Parathyroid adenoma (tissue), 2 donors: ENCODE data around the gene PSEN1.
A peak's percentile ranks its signal among the peaks of the same experiment; 100 is the strongest.

Experiments used
- H2AFZ ChIP-seq: fragments of 300-600 bp; sonication (generic); one replicate; pipeline ENCODE4 v1.7.0; 2017; ENCODE audit warnings: antibody characterized with exemption, mild to moderate bottlenecking
- H3K27ac ChIP-seq: fragments of 300-600 bp; sonication (generic); one replicate; pipeline ENCODE4 v1.7.0; 2017
- H3K27me3 ChIP-seq: fragments of 300-600 bp; sonication (generic); one replicate; pipeline ENCODE4 v1.7.0; 2017; ENCODE audit warnings: low read length; ENCODE audit not compliant: control insufficient read depth, insufficient read depth
- H3K36me3 ChIP-seq: fragments of 300-600 bp; sonication (generic); one replicate; pipeline ENCODE4 v1.7.0; 2017; ENCODE audit warnings: low read length; ENCODE audit not compliant: control insufficient read depth, insufficient read depth
- H3K4me1 ChIP-seq: fragments of 300-600 bp; sonication (generic); one replicate; pipeline ENCODE4 v1.7.0; 2017; ENCODE audit warnings: control low read depth
- H3K4me2 ChIP-seq: fragments of 300-600 bp; sonication (generic); one replicate; pipeline ENCODE4 v1.7.0; 2017; ENCODE audit warnings: low read length
- H3K4me3 ChIP-seq: fragments of 300-600 bp; sonication (generic); one replicate; pipeline ENCODE4 v1.7.0; 2017; ENCODE audit warnings: low read depth, low read length
- H3K79me2 ChIP-seq: fragments of 300-600 bp; sonication (generic); one replicate; pipeline ENCODE4 v1.7.0; 2017; ENCODE audit warnings: control low read depth
- H3K9ac ChIP-seq: fragments of 300-600 bp; sonication (generic); one replicate; pipeline ENCODE4 v1.7.0; 2017; ENCODE audit warnings: mild to moderate bottlenecking
- H3K9me3 ChIP-seq: fragments of 300-600 bp; sonication (generic); one replicate; pipeline ENCODE4 v1.7.0; 2017; ENCODE audit warnings: low read length; ENCODE audit not compliant: control insufficient read depth
- TF ChIP-seq, protein P1 (sequence below): fragments of 300-600 bp; sonication (generic); IDR thresholded peaks from one replicate; pipeline ENCODE4 v1.7.0; 2017; ENCODE audit warnings: antibody characterized with exemption, mild to moderate bottlenecking
- donor health status: primary hyperparathyroidism.

PSEN1 gene

DNA sequence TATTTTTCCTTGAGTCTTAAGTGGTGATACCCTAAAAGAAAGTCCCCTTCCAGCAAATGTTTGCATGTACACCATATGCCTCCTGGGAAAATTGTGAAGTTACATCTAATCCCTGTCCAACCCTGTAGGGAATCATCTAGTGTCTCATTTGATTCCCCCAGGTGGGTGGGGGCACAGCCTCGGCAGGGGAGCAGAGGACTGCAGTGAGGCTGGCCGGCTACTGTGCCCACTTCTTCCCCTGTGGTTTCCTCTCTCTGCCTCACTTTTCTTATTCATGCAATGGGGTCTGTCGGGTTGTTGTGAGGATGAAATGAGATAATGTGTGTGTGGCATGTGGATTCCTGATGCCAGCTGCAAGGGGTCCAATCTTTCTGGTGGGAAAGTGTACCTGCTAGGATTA lies 107.0 kb downstream of the PSEN1 start:
- H3K9me3 ChIP-seq, result no peaks in the 10 kb centered on the region
- no peaks in the 10 kb centered on the region for H3K27me3 ChIP-seq
- H3K27ac ChIP-seq, result no peak overlapping the region
- no peaks in the 10 kb centered on the region for H3K36me3 ChIP-seq
- H3K79me2 ChIP-seq, result no peaks in the 10 kb centered on the region
- no peaks in the 10 kb centered on the region for H3K4me1 ChIP-seq
- TF ChIP-seq, protein P1, sequence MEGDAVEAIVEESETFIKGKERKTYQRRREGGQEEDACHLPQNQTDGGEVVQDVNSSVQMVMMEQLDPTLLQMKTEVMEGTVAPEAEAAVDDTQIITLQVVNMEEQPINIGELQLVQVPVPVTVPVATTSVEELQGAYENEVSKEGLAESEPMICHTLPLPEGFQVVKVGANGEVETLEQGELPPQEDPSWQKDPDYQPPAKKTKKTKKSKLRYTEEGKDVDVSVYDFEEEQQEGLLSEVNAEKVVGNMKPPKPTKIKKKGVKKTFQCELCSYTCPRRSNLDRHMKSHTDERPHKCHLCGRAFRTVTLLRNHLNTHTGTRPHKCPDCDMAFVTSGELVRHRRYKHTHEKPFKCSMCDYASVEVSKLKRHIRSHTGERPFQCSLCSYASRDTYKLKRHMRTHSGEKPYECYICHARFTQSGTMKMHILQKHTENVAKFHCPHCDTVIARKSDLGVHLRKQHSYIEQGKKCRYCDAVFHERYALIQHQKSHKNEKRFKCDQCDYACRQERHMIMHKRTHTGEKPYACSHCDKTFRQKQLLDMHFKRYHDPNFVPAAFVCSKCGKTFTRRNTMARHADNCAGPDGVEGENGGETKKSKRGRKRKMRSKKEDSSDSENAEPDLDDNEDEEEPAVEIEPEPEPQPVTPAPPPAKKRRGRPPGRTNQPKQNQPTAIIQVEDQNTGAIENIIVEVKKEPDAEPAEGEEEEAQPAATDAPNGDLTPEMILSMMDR, result no peak
- no peak overlapping the region for H3K9ac ChIP-seq
- H3K4me3 ChIP-seq, result no peak overlapping the region
- H2AFZ ChIP-seq, result no peak overlapping the region
- H3K4me2 ChIP-seq, result no peak overlapping the region

DNA sequence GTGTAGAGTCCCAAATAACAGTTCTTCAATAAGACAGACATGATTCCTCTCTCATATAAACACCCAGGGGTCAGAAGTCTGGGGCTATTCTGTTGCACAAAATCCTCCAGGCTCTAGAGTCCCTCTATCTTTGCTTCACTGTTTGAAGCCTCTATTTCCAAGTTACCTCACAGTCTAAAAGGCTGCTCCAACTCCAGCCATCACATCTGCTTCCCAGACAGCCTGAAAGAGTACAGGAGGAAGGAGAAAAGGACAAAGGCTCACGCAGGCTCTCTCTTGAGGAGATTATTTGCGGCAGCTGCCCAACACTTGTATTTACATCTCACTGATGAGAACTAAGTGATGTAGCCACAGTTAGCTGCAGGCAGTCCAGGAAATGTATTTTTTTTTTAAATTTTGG lies 107.4 kb downstream of the PSEN1 start:
- TF ChIP-seq, protein P1, result no peak
- Histone ChIP-seq H3K4me3 (no peak overlapping the region), H3K27ac (no peak overlapping the region), H3K4me1 (no peaks in the 10 kb centered on the region), H3K79me2 (no peaks in the 10 kb centered on the region), H3K9ac (no peak overlapping the region), H3K9me3 (no peaks in the 10 kb centered on the region), H3K36me3 (no peaks in the 10 kb centered on the region), H2AFZ (no peak overlapping the region), H3K4me2 (no peak overlapping the region), H3K27me3 (no peaks in the 10 kb centered on the region)

DNA sequence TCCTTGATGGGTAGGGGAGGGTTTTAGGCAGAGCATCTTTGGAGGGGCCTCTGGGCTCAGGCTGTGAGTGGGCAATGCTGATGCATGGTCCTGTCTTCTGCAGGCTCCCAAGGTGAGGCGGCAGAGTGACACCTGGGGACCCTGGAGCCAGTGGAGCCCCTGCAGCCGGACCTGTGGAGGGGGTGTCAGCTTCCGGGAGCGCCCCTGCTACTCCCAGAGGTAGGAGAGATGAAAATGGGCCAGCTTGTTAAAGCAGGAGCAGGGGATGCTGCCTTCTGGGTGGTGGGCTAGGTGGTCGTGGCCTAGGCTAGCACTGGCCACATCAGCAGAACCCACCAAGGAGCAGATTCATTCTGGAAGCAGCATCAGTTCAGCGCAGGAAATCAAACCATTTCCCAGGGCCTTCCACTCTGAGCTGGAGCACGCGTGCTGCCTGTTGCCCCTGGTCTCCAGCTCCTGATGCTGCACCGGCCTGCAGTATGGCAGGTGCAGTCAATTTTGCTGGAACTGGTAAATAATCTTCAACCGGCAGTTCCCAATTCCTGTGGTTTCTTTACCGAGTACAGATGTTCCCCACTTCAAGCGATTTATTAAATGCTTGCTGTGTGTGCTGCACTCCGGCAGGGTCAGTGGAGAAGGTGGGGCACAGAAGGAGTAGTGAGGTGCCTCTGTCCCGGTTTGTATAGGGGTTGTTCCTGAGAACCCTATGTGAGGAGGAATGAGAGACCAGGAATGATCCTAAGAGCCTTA lies 108.4 kb downstream of the PSEN1 start:
- TF ChIP-seq, protein P1, result no peak
- H2AFZ ChIP-seq, result no peak overlapping the region
- H3K79me2 ChIP-seq, result no peaks in the 10 kb centered on the region
- H3K4me3 ChIP-seq, result no peak overlapping the region
- H3K27me3 ChIP-seq, result no peaks in the 10 kb centered on the region
- no peaks in the 10 kb centered on the region for H3K36me3 ChIP-seq
- H3K9me3 ChIP-seq, result no peaks in the 10 kb centered on the region
- no peaks in the 10 kb centered on the region for H3K4me1 ChIP-seq
- H3K9ac ChIP-seq, result no peak overlapping the region
- H3K4me2 ChIP-seq, result no peak overlapping the region
- H3K27ac ChIP-seq, result no peak overlapping the region

DNA sequence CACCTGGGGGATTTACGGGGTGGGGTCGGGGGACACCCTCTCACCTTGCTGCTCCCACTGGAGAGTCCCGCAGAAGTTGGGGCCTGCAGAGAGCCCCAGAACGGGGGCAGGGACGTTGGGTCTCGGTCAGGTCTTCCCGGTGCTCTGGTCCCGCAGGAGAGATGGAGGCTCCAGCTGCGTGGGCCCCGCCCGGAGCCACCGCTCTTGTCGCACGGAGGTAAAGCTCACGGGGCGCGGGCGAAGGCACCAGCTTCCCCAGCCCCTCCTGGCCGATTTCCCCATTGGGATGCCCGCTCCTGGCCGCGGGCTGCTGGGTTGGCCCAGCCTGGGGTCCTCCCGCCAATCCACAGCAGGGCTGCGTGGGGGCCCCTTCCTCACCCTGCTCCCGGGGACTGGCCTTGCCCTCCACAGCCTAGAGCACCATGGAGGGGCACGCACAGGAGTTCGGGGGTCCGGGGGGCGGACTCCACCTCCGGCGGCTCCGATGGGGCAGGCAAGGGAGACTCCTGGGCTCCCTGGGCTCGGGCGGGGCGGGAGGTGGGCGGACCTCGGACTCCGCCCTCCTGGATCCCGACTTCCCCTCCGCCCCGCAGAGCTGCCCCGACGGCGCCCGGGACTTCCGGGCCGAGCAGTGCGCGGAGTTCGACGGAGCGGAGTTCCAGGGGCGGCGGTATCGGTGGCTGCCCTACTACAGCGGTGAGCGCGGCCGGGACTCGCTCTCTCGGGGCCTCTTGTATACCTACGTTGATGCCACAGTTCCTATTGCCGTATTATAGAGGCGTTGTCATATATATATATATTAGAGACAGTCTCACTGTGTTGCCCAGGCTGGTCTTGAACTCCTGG lies 109.4 kb downstream of the PSEN1 start:
- Histone ChIP-seq H3K4me1 (no peaks in the 10 kb centered on the region), H3K27me3 (no peaks in the 10 kb centered on the region), H3K9ac (no peak overlapping the region), H3K36me3 (no peaks in the 10 kb centered on the region), H3K27ac (no peak overlapping the region), H3K4me2 (no peak overlapping the region), H3K4me3 (no peak overlapping the region), H2AFZ (peak overlapping the region; percentile 66), H3K79me2 (no peaks in the 10 kb centered on the region), H3K9me3 (no peaks in the 10 kb centered on the region)
- TF ChIP-seq, protein P1, result no peak
